ENCODE measurements around the gene SI. TPM values are rescaled to one million over a fixed set of nuclear protein-coding genes. Genes with fewer than 3 reads are reported as not detected.

Gene SI
- total and polyA plus RNA-seq, 2 donors (not counting 3 experiments of a cell fraction or from before 2014, with no cell fraction given) = not detected

GRCh38 chr3:165111401-165111800 is 33.1 kb upstream of the SI start:
- TF ChIP-seq FOS (IDR thresholded peaks at IDR 0.05; ENCODE audit: borderline replicate concordance, insufficient read depth, low read length) (no peak), MYC (IDR thresholded peaks at IDR 0.05; ENCODE audit: low read depth, low read length) (no peak), JUN (IDR thresholded peaks at IDR 0.05; ENCODE audit: borderline replicate concordance, insufficient read depth, insufficient read length, low read depth) (no peak), POLR2A (IDR thresholded peaks at IDR 0.05; ENCODE audit: low read depth, low read length) (no peak), GATA2 (IDR thresholded peaks at IDR 0.05; ENCODE audit: insufficient read depth, insufficient read length, low read depth, low read length) (no peak), POLR2AphosphoS5 (IDR thresholded peaks at IDR 0.05; ENCODE audit: insufficient read depth, low read depth, low read length) (no peak), EZH2 (IDR thresholded peaks at IDR 0.05; ENCODE audit: borderline replicate concordance, low read depth, low read length, severe bottlenecking) (no peak)
- TF ChIP-seq, protein P1, sequence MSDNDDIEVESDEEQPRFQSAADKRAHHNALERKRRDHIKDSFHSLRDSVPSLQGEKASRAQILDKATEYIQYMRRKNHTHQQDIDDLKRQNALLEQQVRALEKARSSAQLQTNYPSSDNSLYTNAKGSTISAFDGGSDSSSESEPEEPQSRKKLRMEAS (IDR thresholded peaks at IDR 0.05; ENCODE audit: insufficient read depth, insufficient read length) = no peak
- TF ChIP-seq, protein P2, sequence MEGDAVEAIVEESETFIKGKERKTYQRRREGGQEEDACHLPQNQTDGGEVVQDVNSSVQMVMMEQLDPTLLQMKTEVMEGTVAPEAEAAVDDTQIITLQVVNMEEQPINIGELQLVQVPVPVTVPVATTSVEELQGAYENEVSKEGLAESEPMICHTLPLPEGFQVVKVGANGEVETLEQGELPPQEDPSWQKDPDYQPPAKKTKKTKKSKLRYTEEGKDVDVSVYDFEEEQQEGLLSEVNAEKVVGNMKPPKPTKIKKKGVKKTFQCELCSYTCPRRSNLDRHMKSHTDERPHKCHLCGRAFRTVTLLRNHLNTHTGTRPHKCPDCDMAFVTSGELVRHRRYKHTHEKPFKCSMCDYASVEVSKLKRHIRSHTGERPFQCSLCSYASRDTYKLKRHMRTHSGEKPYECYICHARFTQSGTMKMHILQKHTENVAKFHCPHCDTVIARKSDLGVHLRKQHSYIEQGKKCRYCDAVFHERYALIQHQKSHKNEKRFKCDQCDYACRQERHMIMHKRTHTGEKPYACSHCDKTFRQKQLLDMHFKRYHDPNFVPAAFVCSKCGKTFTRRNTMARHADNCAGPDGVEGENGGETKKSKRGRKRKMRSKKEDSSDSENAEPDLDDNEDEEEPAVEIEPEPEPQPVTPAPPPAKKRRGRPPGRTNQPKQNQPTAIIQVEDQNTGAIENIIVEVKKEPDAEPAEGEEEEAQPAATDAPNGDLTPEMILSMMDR (IDR thresholded peaks at IDR 0.05; ENCODE audit: extremely low read depth in 1 of 2, insufficient read depth in 1 of 2, low read depth in 1 of 2, low read length in 2 of 2) = no peak
- Histone ChIP-seq H3K79me2 (ENCODE audit: control insufficient read depth, insufficient read depth, low read length) (no peaks in the 10 kb centered on the region), H3K4me2 (ENCODE audit: insufficient read depth, low read length) (no peak overlapping the region), H3K9me1 (replicated peaks; ENCODE audit: control insufficient read depth, extremely low read depth, insufficient read depth, low read length) (no peaks in the 10 kb centered on the region), H3K36me3 (ENCODE audit: control insufficient read depth in 2 of 2, extremely low read depth in 1 of 2, insufficient read depth in 2 of 2, low read length in 2 of 2) (no peaks in the 10 kb centered on the region), H2AFZ (ENCODE audit: low read depth, low read length) (no peak overlapping the region), H3K4me3 (replicated peaks in 1 of 3; ENCODE audit: insufficient read depth in 1 of 3, low read depth in 1 of 3, low read length in 3 of 3) (no peak overlapping the region), H3K9ac (replicated peaks; ENCODE audit: extremely low read depth, insufficient read depth, low read length) (no peak overlapping the region), H3K9me3 (replicated peaks; ENCODE audit: control insufficient read depth, insufficient read depth, low read length) (peaks cover 2% of the 10 kb centered on the region), H3K27ac (ENCODE audit: insufficient read depth, low read depth, low read length) (no peak overlapping the region), H4K20me1 (replicated peaks; ENCODE audit: control insufficient read depth, extremely low read depth, insufficient read depth, low read length) (no peaks in the 10 kb centered on the region), H3K27me3 (ENCODE audit: control insufficient read depth in 2 of 2, insufficient read depth in 2 of 2, low read length in 2 of 2) (no peaks in the 10 kb centered on the region), H3K4me1 (ENCODE audit: control insufficient read depth, extremely low read depth, insufficient read depth, low read length) (no peaks in the 10 kb centered on the region)
- intact Hi-C loops (cut with micrococcal nuclease) (no loop called here), dilution Hi-C loops (cut with MboI; ENCODE audit: extremely low pct_ligation_motif_present, low sequenced_read_pairs) (no loop called here)
- POLR2A ChIA-PET = no interaction called here
- DNase-seq (ENCODE audit: low read depth, low spot score) (no peak), FAIRE-seq (no peak)
- CTCF ChIA-PET = interaction anchor here (1.0 kb wide), 1 partner anchor 19 kb away, joined by 3 read pairs; no protein-coding TSS in a partner anchor
- BruUV-seq (replicated peaks) = no TSS peak
